ENCODE measurements around the gene SYNE2. TPM values are rescaled to one million over a fixed set of nuclear protein-coding genes. Genes with fewer than 3 reads are reported as not detected.

Gene SYNE2
- total RNA-seq, 1 donor from 2014 or later, result 28.4 TPM

DNA sequence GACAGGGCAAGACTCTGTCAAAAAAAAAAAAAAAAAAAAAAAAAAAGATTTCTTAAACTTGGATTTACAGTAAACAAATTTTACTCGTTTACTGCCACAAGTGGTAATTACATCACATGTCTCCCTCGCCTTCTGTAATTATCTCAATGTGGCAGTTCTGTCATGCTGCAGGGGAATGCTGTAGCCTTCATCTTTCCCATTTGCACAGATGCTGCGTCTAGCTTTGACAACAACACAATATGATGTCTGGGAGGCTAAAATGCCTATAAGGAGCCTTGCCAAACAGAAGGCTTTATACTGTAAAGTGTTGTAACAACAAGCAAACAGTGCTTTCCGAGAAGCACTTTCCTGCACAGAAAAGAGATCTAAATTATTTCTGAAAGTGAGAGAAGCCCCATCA is 392.7 kb downstream of the SYNE2 start:
- H3K27ac Mint-ChIP-seq (ENCODE audit: unreplicated experiment), result no peak overlapping the region
- no peaks in the 10 kb centered on the region for H3K9me3 Mint-ChIP-seq (ENCODE audit: unreplicated experiment)
- no peaks in the 10 kb centered on the region for H3K4me1 Mint-ChIP-seq (ENCODE audit: unreplicated experiment)
- H3K27me3 Mint-ChIP-seq (ENCODE audit: unreplicated experiment), result peaks cover 36% of the 10 kb centered on the region
- no peak for DNase-seq (ENCODE audit: extremely low spot score, unreplicated experiment)
- no peaks in the 10 kb centered on the region for H3K36me3 Mint-ChIP-seq (ENCODE audit: unreplicated experiment)
- TF ChIP-seq, protein P1, sequence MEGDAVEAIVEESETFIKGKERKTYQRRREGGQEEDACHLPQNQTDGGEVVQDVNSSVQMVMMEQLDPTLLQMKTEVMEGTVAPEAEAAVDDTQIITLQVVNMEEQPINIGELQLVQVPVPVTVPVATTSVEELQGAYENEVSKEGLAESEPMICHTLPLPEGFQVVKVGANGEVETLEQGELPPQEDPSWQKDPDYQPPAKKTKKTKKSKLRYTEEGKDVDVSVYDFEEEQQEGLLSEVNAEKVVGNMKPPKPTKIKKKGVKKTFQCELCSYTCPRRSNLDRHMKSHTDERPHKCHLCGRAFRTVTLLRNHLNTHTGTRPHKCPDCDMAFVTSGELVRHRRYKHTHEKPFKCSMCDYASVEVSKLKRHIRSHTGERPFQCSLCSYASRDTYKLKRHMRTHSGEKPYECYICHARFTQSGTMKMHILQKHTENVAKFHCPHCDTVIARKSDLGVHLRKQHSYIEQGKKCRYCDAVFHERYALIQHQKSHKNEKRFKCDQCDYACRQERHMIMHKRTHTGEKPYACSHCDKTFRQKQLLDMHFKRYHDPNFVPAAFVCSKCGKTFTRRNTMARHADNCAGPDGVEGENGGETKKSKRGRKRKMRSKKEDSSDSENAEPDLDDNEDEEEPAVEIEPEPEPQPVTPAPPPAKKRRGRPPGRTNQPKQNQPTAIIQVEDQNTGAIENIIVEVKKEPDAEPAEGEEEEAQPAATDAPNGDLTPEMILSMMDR (IDR thresholded peaks at IDR 0.05), result no peak
- H3K4me3 Mint-ChIP-seq (ENCODE audit: unreplicated experiment), result no peak overlapping the region

DNA sequence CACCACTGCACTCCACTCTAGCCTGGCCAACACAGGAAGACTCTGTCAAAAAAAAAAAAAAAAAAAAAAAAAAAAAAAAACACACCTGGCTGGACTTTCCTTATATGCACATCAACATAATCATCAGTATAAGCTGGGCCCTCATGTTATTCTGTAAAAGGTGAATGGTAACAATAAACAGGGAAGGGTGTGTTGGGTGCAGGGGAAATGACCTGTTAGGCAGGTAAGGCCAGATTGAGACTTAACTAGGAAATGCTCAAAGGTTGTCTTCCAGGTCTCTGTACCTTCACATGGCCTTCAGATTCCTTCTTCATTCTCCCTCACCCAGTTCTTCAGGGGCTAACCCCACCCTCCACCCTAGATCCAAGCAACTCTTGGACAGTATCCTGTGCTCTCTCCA is 393.9 kb downstream of the SYNE2 start:
- H3K4me1 Mint-ChIP-seq (ENCODE audit: unreplicated experiment), result no peaks in the 10 kb centered on the region
- no peaks in the 10 kb centered on the region for H3K36me3 Mint-ChIP-seq (ENCODE audit: unreplicated experiment)
- no peak overlapping the region for H3K27ac Mint-ChIP-seq (ENCODE audit: unreplicated experiment)
- no peak for DNase-seq (ENCODE audit: extremely low spot score, unreplicated experiment)
- peaks cover 32% of the 10 kb centered on the region for H3K27me3 Mint-ChIP-seq (ENCODE audit: unreplicated experiment)
- H3K4me3 Mint-ChIP-seq (ENCODE audit: unreplicated experiment), result no peak overlapping the region
- H3K9me3 Mint-ChIP-seq (ENCODE audit: unreplicated experiment), result no peaks in the 10 kb centered on the region
- TF ChIP-seq, protein P1 (IDR thresholded peaks at IDR 0.05), result no peak

DNA sequence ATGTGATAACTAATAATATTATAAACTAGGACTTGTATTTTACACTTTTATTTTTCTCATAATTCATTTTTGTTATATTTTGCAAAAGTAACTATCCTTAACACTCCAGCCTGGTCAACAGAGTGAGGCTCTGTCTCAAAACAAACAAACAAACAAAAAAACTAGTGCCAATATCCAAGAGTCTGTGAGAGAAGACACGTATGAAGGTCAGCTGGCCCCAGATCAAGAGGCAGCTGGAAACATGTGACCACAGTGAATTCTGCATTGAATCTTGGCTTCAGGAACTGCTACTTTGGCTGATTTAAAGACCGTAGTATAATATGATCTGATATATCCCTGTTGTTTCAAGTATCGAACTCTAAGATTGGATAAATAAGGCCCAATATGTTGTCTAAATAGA is 394.4 kb downstream of the SYNE2 start:
- no peak for DNase-seq (ENCODE audit: extremely low spot score, unreplicated experiment)
- Mint-ChIP-seq H3K27ac (ENCODE audit: unreplicated experiment) (no peak overlapping the region), H3K4me3 (ENCODE audit: unreplicated experiment) (no peak overlapping the region), H3K27me3 (ENCODE audit: unreplicated experiment) (peaks cover 28% of the 10 kb centered on the region), H3K36me3 (ENCODE audit: unreplicated experiment) (no peaks in the 10 kb centered on the region), H3K4me1 (ENCODE audit: unreplicated experiment) (no peaks in the 10 kb centered on the region), H3K9me3 (ENCODE audit: unreplicated experiment) (no peaks in the 10 kb centered on the region)
- TF ChIP-seq, protein P1 (IDR thresholded peaks at IDR 0.05), result no peak

DNA sequence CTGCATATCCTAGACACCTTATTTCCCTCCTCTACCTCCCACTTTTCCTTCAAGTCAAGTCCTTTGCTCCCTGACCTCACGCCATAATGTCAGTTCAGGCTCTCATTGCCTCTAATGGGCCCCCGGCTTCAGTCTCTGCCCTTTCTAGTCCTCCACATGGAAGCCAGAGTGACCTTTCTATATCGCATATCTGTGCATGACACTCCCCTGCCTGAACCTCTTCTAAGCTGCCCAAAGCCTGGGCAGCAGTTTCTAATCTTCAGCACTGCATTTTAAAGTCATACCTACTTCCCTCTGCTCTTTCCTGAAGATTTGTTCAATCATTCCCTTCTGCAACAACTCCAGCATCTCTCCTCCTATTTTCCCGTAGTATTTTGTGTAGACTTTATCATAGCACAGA is 395.9 kb downstream of the SYNE2 start:
- TF ChIP-seq, protein P1 (IDR thresholded peaks at IDR 0.05), result no peak
- no peaks in the 10 kb centered on the region for H3K9me3 Mint-ChIP-seq (ENCODE audit: unreplicated experiment)
- DNase-seq (ENCODE audit: extremely low spot score, unreplicated experiment), result no peak

DNA sequence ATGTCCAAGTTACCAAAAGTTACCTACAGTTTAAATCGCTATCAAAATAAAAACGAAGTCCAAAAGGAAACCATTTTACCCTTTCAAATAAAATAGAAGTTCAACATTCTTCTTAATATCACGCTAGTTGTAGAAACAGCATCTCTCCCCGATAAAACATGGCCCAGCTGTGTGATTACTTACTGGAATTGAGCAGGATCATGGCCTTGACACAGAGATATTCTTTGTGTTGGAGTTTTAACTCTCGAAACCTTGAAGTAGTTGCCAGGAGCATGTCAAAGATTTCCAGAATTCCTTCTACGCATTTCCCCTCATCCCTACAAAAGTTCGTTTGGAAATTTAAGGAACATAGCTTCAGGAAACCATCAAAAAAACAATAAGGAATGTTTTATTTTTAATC is 396.6 kb downstream of the SYNE2 start:
- Mint-ChIP-seq H3K27ac (ENCODE audit: unreplicated experiment) (no peak overlapping the region), H3K27me3 (ENCODE audit: unreplicated experiment) (peaks cover 22% of the 10 kb centered on the region), H3K4me1 (ENCODE audit: unreplicated experiment) (no peaks in the 10 kb centered on the region), H3K9me3 (ENCODE audit: unreplicated experiment) (no peaks in the 10 kb centered on the region), H3K36me3 (ENCODE audit: unreplicated experiment) (no peaks in the 10 kb centered on the region), H3K4me3 (ENCODE audit: unreplicated experiment) (no peak overlapping the region)
- TF ChIP-seq, protein P1 (IDR thresholded peaks at IDR 0.05), result no peak
- DNase-seq (ENCODE audit: extremely low spot score, unreplicated experiment), result no peak

More for the DNA sequence above, 395.9 kb downstream of the SYNE2 start:
- H3K4me1 Mint-ChIP-seq (ENCODE audit: unreplicated experiment), result no peaks in the 10 kb centered on the region
- H3K4me3 Mint-ChIP-seq (ENCODE audit: unreplicated experiment), result no peak overlapping the region
- no peak overlapping the region for H3K27ac Mint-ChIP-seq (ENCODE audit: unreplicated experiment)
- peaks cover 22% of the 10 kb centered on the region for H3K27me3 Mint-ChIP-seq (ENCODE audit: unreplicated experiment)
- H3K36me3 Mint-ChIP-seq (ENCODE audit: unreplicated experiment), result no peaks in the 10 kb centered on the region

Data from osteocyte (in vitro differentiated cells).